Right renal cortex interstitium (tissue), 3 donors: ENCODE results near the gene SREBF2. TPM values are rescaled to one million over a fixed set of nuclear protein-coding genes. Genes with fewer than 3 reads are reported as not detected.

Experiments used
- DNase-seq, 3 donors: peaks; one replicate each; pipeline ENCODE4 v3.0.0-alpha.2; 2013; ENCODE audit warnings: low read depth in 3 of 3, low spot score in 2 of 3
- polyA plus RNA-seq, 3 donors: library from polyadenylated mRNA; unstranded; fragments of 120-200 nt; gene quantifications; one replicate each; pipeline ENCODE4 v1.2.1, GENCODE V29; 2013; ENCODE audit not compliant: insufficient read length in 3 of 3

The SREBF2 gene
- polyA plus RNA-seq, 3 donors: 85.5 to 93.2 (median 90.2) TPM

GRCh38 chr22:41917903-41918791 is 85.2 kb downstream of the SREBF2 start:
- DNase-seq: peak in 1 of 3 donors; percentile 42

- DNase-seq: no peak
These were observed 86.7 kb downstream of the SREBF2 start for GRCh38 chr22:41919357-41920224.

DNA sequence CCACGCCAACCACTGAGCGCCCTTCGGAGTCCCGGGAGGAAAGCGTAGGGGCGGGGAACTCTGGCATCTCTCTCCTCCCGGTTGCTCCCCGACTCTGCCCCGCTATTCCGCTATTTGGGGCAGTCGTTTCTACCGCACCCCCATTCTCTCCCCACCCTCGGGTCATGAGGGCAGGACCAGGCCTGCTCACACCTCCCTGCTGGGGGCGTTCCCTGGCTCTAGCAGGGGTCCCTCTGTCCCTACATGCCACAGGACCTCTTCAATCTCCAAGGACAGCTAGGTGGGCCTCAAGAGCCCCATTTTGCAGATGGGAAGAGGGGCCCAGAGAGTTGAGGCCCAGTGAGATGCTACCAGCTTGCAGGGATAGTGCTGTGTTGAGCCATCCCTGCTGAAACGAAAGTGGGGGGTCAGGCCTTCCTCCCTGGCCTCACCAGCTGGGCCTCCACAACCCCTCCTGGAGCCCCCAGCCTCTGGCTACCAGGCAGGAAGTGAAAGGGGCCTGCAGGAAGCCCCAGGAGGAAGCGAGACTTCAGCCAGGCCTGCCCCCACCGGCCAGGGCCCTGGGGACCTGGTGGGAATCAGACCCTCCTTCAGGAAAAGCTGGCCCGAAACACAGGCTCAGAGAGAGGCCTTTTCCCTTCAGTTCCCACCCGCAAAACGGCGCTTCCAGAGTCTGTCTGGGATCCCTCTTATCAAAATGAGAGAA is 87.5 kb downstream of the SREBF2 start:
- no peak for DNase-seq

- DNase-seq: no peak
These were observed 89.4 kb downstream of the SREBF2 start for GRCh38 chr22:41922328-41922727.

- DNase-seq: no peak
These were observed 90.2 kb downstream of the SREBF2 start for GRCh38 chr22:41922940-41923594.

GRCh38 chr22:41923595-41924276 is 90.8 kb downstream of the SREBF2 start:
- DNase-seq: no peak

- no peak for DNase-seq
These were observed 93.0 kb downstream of the SREBF2 start for GRCh38 chr22:41925783-41926460.

DNA sequence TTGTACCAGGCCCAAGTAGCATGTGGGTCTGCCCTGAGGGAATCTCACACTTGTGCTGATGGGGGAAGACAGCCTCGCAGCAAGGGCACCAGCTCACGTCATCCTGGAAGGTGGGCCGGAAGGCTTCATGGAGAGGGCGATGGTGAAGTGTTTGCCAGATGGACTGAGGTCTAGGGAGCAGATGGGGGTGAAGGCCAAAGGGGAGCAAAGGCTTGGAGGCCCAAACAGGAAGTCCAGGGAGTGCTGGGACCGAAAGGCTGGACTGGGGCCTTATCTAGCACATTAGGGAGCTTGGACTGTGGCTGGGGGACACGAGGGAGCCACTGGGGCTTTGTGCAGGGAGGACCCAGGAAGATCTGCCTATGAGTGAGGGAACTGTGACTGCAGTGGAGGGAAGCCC is 94.9 kb downstream of the SREBF2 start:
- DNase-seq: no peak

DNA sequence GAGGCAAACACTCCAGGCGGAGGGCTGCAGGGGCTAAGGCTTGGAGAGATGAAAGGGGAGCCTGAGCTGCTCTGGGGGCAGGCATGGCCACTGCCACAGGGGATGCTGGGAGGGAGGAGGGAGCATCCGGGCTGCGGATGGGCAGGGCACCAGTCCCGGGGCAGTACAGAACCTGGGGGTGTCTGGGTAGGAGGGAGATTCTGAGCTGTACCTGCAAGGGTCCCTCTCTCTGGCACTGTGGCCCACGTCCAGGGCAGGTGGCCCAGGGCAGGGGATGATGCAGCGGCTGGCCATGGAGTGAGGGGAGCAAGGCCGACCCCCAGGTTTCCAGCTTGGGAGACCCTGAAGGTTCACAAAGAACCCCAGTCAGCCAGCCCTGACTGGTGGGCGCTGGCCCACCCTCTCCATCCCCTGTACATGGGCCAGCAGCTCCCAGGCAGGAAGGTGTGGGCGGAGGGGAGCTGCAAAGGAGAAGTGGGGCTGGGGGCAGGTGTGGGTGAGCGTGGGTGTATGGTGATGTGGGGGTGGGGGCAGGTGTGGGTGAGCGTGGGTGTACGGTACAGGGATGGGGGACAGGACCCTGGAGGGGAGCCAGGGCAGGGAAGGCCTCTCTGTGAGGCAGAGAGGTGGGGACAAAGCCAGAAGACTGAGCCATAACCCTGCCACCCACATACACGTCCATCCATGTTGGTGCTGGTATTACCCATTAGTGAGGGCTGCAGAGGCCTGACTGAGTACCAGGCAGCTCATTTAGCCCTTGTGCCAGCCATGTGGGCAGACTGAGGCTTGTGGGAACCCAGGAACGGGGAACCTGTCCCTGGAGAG is 95.9 kb downstream of the SREBF2 start:
- no peak for DNase-seq

GRCh38 chr22:41929418-41929810 is 96.5 kb downstream of the SREBF2 start:
- no peak for DNase-seq

GRCh38 chr22:41931701-41932269 is 98.9 kb downstream of the SREBF2 start:
- DNase-seq: no peak

- DNase-seq: no peak
These were observed 99.4 kb downstream of the SREBF2 start for GRCh38 chr22:41932353-41932752.

GRCh38 chr22:41933411-41934177 is 100.7 kb downstream of the SREBF2 start:
- no peak for DNase-seq

DNA sequence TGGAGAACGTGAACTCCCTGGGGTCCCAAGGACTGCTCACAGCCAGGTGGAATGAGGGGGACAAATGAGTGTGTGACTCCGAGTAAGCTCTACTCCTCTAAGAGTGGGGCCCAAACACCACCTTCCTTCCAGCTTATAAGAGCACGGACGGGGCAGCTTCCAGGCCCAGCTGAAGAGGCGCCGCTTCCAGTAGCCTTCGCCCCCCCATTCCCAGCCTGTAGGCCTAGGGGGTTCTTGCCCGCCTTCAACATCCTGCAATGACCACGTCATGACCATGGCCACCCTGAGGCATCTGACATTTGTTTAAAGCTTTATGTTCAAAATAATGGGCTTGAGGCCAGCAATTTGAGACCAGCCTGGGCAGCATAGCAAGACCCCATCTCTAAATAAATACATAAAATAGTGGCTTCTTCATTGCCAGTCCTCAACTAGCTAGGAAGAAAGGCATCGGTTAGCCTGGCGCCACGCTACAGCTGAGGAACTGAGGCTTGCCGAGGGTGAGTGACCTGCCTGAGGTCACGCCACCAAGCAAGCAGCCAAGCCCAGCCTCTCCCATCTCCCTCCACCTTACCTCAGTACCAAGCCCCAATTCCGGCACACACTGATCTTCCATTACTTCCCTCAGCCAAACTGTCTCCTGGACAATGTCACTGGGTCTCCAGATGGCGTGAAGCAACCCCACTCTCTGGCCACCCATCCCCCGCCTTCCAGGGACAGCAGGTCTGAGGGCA is 101.5 kb downstream of the SREBF2 start:
- no peak for DNase-seq

DNA sequence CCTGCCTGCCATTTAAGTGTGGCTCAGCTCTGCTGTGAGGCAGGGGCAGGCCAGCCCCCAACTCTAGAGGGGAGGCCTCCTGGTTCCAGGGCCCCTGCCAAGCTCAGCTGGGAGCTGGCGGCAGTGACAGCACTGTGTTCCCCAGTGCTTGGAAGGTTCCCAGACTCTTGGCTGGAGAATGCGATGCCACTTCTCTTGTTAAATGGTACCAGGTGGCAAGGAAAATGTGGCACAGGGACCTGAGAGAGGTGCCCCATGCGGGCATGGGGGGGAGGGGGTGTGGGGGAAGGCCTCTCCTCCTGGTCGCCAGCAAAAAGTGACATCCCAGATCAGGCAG is 102.1 kb downstream of the SREBF2 start:
- DNase-seq: no peak

DNA sequence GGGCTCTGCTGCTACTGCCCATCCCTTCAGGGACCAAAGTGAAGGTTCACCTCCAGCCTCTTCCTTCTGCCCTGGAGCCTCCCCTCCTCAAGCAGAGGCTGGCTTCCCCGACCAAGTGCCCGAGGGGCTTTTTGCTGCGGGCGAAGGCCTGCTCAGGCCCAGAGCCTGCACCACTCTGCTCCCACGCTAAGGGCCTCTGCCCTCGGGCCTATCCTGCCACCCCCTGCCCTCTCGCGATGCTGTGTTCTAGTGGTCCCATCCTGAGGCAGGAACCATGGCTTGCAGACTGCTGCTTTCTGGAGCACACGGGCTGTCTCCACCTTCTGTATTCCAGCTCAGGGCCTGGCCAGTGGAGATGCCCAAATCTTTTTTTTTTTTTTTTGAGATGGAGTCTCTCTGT is 102.6 kb downstream of the SREBF2 start:
- no peak for DNase-seq

DNA sequence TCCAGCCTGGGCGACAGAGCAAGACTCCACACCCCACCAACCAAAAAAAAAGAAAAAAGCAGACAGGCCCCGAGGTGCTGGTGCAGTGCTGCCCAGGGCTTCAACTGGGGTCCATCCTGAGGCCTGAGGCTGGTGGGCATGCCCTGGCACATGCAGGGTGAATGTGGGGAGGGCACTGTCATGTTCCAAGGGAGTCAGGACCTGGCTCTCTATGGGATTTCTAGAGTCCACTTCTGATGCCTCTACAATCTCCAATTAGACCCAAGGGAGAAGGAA is 103.9 kb downstream of the SREBF2 start:
- DNase-seq: no peak
